Breast epithelium (tissue), 3 donors: ENCODE results near the gene AKAP7.

Source experiments
- POLR2A ChIP-seq: fragments of 450-650 bp; IDR thresholded peaks from one replicate; pipeline ENCODE4 v1.6.1; 2016; ENCODE audit warnings: antibody characterized with exemption, mild to moderate bottlenecking, moderate library complexity
- TF ChIP-seq, protein P1 (sequence below), 3 donors: fragments of 450-650 bp; IDR thresholded peaks; one replicate each; pipeline ENCODE4 v1.5.1; 2016 to 2017; ENCODE audit warnings: antibody characterized with exemption in 3 of 3, mild to moderate bottlenecking in 3 of 3, moderate library complexity in 3 of 3

DNA sequence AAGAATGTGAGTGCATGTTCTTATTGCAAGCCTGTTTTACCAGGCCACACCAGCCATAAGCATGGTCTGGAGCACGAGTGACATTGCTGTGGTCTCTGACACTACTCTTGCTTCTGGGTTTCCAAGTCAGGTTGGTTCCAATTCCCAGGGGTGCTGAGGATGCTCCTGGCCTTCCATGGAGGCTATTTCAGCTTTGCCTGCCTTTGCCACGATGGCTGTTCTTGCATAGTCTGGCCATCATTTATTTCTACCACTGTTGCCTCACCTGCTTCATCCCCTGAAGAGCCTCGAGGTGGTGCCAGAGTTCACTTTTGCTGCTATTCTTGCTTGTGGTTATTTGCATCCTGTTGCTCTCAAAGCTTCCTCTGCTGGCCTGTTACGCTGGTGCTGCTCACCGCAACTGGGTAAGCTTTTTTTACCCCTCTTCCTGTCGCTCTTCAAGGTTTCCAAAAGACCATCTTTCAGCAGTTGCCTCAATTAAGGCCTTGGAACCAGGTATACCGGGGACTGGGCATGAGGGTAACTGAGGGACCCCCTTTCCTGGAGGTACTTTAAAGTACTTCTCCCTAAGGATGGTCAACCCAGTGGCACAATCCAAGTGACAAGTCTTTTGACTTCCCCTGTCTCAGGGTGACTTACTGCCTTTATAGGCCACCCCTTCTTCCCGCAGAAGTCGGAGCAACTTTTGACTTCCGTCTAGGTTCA, 64.5 kb downstream of the AKAP7 start:
- TF ChIP-seq, protein P1, sequence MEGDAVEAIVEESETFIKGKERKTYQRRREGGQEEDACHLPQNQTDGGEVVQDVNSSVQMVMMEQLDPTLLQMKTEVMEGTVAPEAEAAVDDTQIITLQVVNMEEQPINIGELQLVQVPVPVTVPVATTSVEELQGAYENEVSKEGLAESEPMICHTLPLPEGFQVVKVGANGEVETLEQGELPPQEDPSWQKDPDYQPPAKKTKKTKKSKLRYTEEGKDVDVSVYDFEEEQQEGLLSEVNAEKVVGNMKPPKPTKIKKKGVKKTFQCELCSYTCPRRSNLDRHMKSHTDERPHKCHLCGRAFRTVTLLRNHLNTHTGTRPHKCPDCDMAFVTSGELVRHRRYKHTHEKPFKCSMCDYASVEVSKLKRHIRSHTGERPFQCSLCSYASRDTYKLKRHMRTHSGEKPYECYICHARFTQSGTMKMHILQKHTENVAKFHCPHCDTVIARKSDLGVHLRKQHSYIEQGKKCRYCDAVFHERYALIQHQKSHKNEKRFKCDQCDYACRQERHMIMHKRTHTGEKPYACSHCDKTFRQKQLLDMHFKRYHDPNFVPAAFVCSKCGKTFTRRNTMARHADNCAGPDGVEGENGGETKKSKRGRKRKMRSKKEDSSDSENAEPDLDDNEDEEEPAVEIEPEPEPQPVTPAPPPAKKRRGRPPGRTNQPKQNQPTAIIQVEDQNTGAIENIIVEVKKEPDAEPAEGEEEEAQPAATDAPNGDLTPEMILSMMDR (IDR thresholded peaks at IDR 0.05): peak in 2 of 3 donors; percentile 33 to 36
- TF ChIP-seq POLR2A: no peak
